ENCODE data around the gene TBC1D9. TPM values are rescaled to one million over a fixed set of nuclear protein-coding genes. Genes with fewer than 3 reads are reported as not detected.

The TBC1D9 gene
- total RNA-seq, 1 experiment from 2014 or later, result 17.0 TPM

DNA sequence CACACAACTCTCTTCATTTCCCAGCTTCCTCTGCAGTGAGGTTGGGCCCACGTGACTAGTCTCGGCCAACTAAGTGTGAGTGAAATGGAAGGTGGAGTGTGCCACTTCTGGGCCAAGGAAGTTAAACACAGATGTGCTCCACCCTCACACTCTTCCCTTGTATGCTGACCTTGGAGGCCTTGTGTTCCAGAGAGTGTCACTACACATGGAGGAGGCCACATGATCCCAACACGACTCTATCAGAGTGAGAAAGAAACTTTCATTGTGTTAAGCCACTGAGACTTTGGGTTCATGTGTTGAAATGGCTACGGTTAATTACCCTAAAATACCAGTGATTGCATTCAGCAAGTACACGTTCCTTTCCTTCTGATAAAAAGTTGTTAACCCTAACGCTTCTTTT, 55.1 kb downstream of the TBC1D9 start:
- TF ChIP-seq, protein P1, sequence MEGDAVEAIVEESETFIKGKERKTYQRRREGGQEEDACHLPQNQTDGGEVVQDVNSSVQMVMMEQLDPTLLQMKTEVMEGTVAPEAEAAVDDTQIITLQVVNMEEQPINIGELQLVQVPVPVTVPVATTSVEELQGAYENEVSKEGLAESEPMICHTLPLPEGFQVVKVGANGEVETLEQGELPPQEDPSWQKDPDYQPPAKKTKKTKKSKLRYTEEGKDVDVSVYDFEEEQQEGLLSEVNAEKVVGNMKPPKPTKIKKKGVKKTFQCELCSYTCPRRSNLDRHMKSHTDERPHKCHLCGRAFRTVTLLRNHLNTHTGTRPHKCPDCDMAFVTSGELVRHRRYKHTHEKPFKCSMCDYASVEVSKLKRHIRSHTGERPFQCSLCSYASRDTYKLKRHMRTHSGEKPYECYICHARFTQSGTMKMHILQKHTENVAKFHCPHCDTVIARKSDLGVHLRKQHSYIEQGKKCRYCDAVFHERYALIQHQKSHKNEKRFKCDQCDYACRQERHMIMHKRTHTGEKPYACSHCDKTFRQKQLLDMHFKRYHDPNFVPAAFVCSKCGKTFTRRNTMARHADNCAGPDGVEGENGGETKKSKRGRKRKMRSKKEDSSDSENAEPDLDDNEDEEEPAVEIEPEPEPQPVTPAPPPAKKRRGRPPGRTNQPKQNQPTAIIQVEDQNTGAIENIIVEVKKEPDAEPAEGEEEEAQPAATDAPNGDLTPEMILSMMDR (conservative IDR thresholded peaks at IDR 0.05), result no peak
- no peak for TF ChIP-seq EZH2 (IDR thresholded peaks at IDR 0.05; ENCODE audit: low read depth)
- intact Hi-C loops (cut with micrococcal nuclease; ENCODE audit: unreplicated experiment), result no loop called here
- Histone ChIP-seq H3K4me1 (replicated peaks; ENCODE audit: insufficient read depth) (no peaks in the 10 kb centered on the region), H3K4me3 (no peak overlapping the region), H3F3A (ENCODE audit: insufficient read depth, low read depth) (no peaks in the 10 kb centered on the region), H3K79me2 (ENCODE audit: low read depth) (no peaks in the 10 kb centered on the region), H3K9me3 (ENCODE audit: insufficient read depth, low read depth) (no peaks in the 10 kb centered on the region), H3K36me3 (ENCODE audit: low read depth) (no peaks in the 10 kb centered on the region), H3K4me2 (no peak overlapping the region), H3K27ac (no peak overlapping the region), H4K20me1 (ENCODE audit: insufficient read depth) (no peaks in the 10 kb centered on the region), H3K9me2 (ENCODE audit: insufficient read depth) (no peaks in the 10 kb centered on the region), H2AFZ (no peak overlapping the region), H3K27me3 (ENCODE audit: insufficient read depth, low read depth) (no peaks in the 10 kb centered on the region)
- BruUV-seq (replicated peaks), result no TSS peak
- ChIA-PET POLR2A (ENCODE audit: unreplicated experiment) (no interaction called here), CTCF (no interaction called here)
- DNase-seq, result no peak

DNA sequence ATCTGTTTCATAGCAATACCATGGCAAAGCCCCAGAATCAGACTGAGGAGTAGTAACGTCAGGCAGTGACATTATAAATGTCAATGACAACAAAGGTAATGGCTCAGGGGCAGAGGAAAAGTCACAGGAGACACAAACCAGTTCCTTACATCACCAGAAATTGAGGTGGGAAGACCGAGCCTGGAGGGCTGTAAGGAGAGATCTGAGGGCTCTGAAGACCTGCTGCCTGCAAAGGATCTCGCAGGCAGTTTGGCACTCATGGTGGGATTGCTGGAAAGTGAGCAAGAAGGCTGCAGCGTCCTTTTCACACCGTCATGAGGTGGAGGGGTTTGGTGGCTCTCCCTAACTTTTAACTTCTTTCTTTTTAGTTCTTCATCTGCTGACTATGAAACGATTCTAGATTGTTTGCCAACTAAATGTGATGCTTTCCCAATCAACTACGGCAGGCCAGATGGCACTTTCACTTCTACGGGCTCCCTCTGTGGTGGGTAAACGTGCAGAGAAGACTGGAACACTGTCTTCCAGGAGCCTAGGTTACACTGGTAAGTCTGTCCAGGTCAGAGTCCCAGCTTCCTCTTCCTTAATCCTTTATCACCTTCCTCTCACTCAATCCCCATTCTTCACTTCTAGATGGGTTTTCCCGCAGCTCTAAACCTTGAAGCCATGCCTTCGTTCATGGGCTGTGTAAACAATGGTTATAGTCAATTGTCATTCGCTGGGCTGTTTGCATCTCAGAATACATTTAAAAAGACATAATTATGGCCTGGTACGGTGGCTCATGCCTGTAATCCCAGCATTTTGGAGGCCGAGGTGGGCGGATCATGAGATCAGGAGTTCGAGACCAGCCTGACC, 58.2 kb downstream of the TBC1D9 start:
- intact Hi-C loops (cut with micrococcal nuclease; ENCODE audit: unreplicated experiment), result no loop called here
- H2AFZ ChIP-seq, result no peak overlapping the region
- no peak overlapping the region for H3K27ac ChIP-seq
- ChIA-PET CTCF (interaction anchor here (0.7 kb wide), 1 partner anchor 1668 kb away, joined by 12 read pairs; no protein-coding TSS in a partner anchor), POLR2A (ENCODE audit: unreplicated experiment) (no interaction called here)
- H3F3A ChIP-seq (ENCODE audit: insufficient read depth, low read depth), result no peaks in the 10 kb centered on the region
- no TSS peak for BruUV-seq (replicated peaks)
- no peak for DNase-seq
- TF ChIP-seq, protein P1 (conservative IDR thresholded peaks at IDR 0.05), result no peak
- no peak for TF ChIP-seq EZH2 (IDR thresholded peaks at IDR 0.05; ENCODE audit: low read depth)
- H3K79me2 ChIP-seq (ENCODE audit: low read depth), result no peaks in the 10 kb centered on the region
- H3K27me3 ChIP-seq (ENCODE audit: insufficient read depth, low read depth), result no peaks in the 10 kb centered on the region
- no peak overlapping the region for H3K4me3 ChIP-seq
- no peak overlapping the region for H3K4me2 ChIP-seq
- H3K9me2 ChIP-seq (ENCODE audit: insufficient read depth), result no peaks in the 10 kb centered on the region
- 0 out of 2 replicates have a peak, but pooled peaks cover 4% of the 10 kb centered on the region for H3K36me3 ChIP-seq (ENCODE audit: low read depth)
- no peaks in the 10 kb centered on the region for H3K4me1 ChIP-seq (replicated peaks; ENCODE audit: insufficient read depth)
- no peaks in the 10 kb centered on the region for H3K9me3 ChIP-seq (ENCODE audit: insufficient read depth, low read depth)
- no peaks in the 10 kb centered on the region for H4K20me1 ChIP-seq (ENCODE audit: insufficient read depth)

DNA sequence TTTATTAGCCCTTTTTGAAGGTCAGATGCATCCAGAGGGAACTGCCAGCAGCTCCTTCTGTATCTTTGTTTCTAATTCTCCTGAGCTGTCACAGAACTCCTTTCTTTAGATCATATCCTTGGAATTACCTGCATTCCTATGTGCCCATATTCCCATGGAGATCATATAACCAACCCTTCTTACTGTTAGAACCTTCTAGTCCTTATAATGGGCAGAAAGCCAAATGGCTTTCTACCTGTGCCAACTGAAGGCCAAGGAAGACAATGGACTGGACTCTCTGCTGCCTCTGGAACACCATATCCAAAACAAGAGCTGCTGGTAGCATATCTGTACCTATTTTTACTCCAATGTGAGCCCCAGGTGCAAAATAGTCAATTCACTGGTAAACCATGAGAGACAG, 60.7 kb downstream of the TBC1D9 start:
- TF ChIP-seq, protein P1 (conservative IDR thresholded peaks at IDR 0.05), result no peak
- TF ChIP-seq EZH2 (IDR thresholded peaks at IDR 0.05; ENCODE audit: low read depth), result no peak
- Histone ChIP-seq H3K9me3 (ENCODE audit: insufficient read depth, low read depth) (no peaks in the 10 kb centered on the region), H2AFZ (no peak overlapping the region), H3K9me2 (ENCODE audit: insufficient read depth) (no peaks in the 10 kb centered on the region), H4K20me1 (ENCODE audit: insufficient read depth) (no peaks in the 10 kb centered on the region; the same call in 1 of the 2 replicates), H3F3A (ENCODE audit: insufficient read depth, low read depth) (no peaks in the 10 kb centered on the region), H3K27me3 (ENCODE audit: insufficient read depth, low read depth) (no peaks in the 10 kb centered on the region), H3K36me3 (ENCODE audit: low read depth) (0 out of 2 replicates have a peak, but pooled peaks cover 4% of the 10 kb centered on the region), H3K27ac (no peak overlapping the region), H3K4me3 (no peak overlapping the region), H3K79me2 (ENCODE audit: low read depth) (no peaks in the 10 kb centered on the region), H3K4me2 (no peak overlapping the region), H3K4me1 (replicated peaks; ENCODE audit: insufficient read depth) (peaks cover 13% of the 10 kb centered on the region)
- ChIA-PET POLR2A (ENCODE audit: unreplicated experiment) (no interaction called here), CTCF (no interaction called here)
- intact Hi-C loops (cut with micrococcal nuclease; ENCODE audit: unreplicated experiment), result no loop called here
- BruUV-seq (replicated peaks), result no TSS peak
- no peak for DNase-seq

Data from PC-9 (cell line).